Glutamatergic neuron (in vitro differentiated cells): Measurements from ENCODE around the gene CDK18. TPM values are rescaled to one million over a fixed set of nuclear protein-coding genes. Genes with fewer than 3 reads are reported as not detected.
"Not testable (repeated sequence)": the region's sequence is repeated elsewhere in the genome, so short reads cannot be mapped to it uniquely, and the experiment has no call there.

ENCODE experiments used
- DNase-seq: peaks from one replicate; pipeline ENCODE4 v3.0.0; 2022
- H3K27ac Mint-ChIP-seq: one replicate; pipeline ENCODE4 v1.8.0; 2020; ENCODE audit warnings: mild to moderate bottlenecking, mixed read lengths, inconsistent platforms; ENCODE audit not compliant: unreplicated experiment
- H3K27me3 Mint-ChIP-seq: one replicate; pipeline ENCODE4 v1.8.0; 2020; ENCODE audit warnings: mild to moderate bottlenecking, moderate library complexity, mixed read lengths, inconsistent platforms; ENCODE audit not compliant: unreplicated experiment
- H3K36me3 Mint-ChIP-seq: one replicate; pipeline ENCODE4 v1.8.0; 2020; ENCODE audit warnings: mild to moderate bottlenecking, mixed read lengths, inconsistent platforms; ENCODE audit not compliant: unreplicated experiment
- H3K4me1 Mint-ChIP-seq: one replicate; pipeline ENCODE4 v1.8.0; 2020; ENCODE audit warnings: mild to moderate bottlenecking, low read depth, mixed read lengths, inconsistent platforms; ENCODE audit not compliant: unreplicated experiment
- H3K4me3 Mint-ChIP-seq: one replicate; pipeline ENCODE4 v1.8.0; 2020; ENCODE audit warnings: mild to moderate bottlenecking, mixed read lengths, inconsistent platforms; ENCODE audit not compliant: unreplicated experiment
- H3K9me3 Mint-ChIP-seq: one replicate; pipeline ENCODE4 v1.8.0; 2020; ENCODE audit warnings: mild to moderate bottlenecking, moderate library complexity, mixed read lengths, inconsistent platforms; ENCODE audit not compliant: unreplicated experiment
- total RNA-seq: library from RNA; stranded (reverse); fragmentation: NEBNext Ultra II Directional; extraction: Animal tissue kit (Norgen Biotek cat#: 25700); gene quantifications from one replicate; pipeline ENCODE4 v1.2.1, GENCODE V29; 2021; ENCODE audit not compliant: unreplicated experiment
- TF ChIP-seq, protein P1 (sequence below): fragments of 200-600 bp; sonication (generic); IDR thresholded peaks from one replicate; pipeline ENCODE4 v1.5.0; 2021; ENCODE audit not compliant: partially characterized antibody, unreplicated experiment

Gene CDK18
- total RNA-seq, 1 donor from 2014 or later = 1.7 TPM

DNA sequence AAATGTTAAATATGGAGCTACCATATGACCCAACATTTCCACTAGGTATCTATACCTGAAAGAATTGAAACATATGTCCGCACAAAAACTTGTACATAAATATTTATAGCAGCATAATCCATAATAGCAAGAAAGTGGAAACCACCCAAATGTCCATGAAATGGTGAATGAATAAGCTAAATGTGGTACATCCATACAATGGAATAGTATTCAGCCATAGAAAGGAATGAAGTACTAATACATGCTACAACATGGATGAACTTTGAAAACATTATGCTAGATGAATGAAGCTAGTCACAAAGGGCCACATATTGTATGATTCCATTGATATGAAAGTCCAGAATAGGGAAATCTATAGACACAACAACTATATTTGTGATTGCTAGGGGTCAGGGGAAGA, 28.6 kb upstream of the CDK18 start:
- Mint-ChIP-seq H3K9me3 (peaks cover 2% of the 10 kb centered on the region), H3K36me3 (peaks cover 7% of the 10 kb centered on the region), H3K4me1 (peaks cover 19% of the 10 kb centered on the region), H3K27ac (no peak overlapping the region), H3K27me3 (peaks cover 7% of the 10 kb centered on the region), H3K4me3 (no peak overlapping the region)
- no peak for DNase-seq
- TF ChIP-seq, protein P1, sequence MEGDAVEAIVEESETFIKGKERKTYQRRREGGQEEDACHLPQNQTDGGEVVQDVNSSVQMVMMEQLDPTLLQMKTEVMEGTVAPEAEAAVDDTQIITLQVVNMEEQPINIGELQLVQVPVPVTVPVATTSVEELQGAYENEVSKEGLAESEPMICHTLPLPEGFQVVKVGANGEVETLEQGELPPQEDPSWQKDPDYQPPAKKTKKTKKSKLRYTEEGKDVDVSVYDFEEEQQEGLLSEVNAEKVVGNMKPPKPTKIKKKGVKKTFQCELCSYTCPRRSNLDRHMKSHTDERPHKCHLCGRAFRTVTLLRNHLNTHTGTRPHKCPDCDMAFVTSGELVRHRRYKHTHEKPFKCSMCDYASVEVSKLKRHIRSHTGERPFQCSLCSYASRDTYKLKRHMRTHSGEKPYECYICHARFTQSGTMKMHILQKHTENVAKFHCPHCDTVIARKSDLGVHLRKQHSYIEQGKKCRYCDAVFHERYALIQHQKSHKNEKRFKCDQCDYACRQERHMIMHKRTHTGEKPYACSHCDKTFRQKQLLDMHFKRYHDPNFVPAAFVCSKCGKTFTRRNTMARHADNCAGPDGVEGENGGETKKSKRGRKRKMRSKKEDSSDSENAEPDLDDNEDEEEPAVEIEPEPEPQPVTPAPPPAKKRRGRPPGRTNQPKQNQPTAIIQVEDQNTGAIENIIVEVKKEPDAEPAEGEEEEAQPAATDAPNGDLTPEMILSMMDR = no peak

- no peak overlapping the region for H3K4me3 Mint-ChIP-seq
- H3K9me3 Mint-ChIP-seq = peaks cover 2% of the 10 kb centered on the region
- peaks cover 19% of the 10 kb centered on the region for H3K4me1 Mint-ChIP-seq
- TF ChIP-seq, protein P1 = no peak
- no peak overlapping the region for H3K27ac Mint-ChIP-seq
- H3K27me3 Mint-ChIP-seq = peaks cover 7% of the 10 kb centered on the region
- peaks cover 7% of the 10 kb centered on the region for H3K36me3 Mint-ChIP-seq
- DNase-seq = no peak
These were observed 27.8 kb upstream of the CDK18 start for GRCh38 chr1:205476648-205477047.

- Mint-ChIP-seq H3K27me3 (peaks cover 3% of the 10 kb centered on the region), H3K36me3 (peaks cover 7% of the 10 kb centered on the region), H3K27ac (no peak overlapping the region), H3K4me1 (peaks cover 18% of the 10 kb centered on the region), H3K9me3 (peaks cover 2% of the 10 kb centered on the region), H3K4me3 (no peak overlapping the region)
- no peak for DNase-seq
- TF ChIP-seq, protein P1 = no peak
These were observed 27.2 kb upstream of the CDK18 start for GRCh38 chr1:205477121-205477758.

DNA sequence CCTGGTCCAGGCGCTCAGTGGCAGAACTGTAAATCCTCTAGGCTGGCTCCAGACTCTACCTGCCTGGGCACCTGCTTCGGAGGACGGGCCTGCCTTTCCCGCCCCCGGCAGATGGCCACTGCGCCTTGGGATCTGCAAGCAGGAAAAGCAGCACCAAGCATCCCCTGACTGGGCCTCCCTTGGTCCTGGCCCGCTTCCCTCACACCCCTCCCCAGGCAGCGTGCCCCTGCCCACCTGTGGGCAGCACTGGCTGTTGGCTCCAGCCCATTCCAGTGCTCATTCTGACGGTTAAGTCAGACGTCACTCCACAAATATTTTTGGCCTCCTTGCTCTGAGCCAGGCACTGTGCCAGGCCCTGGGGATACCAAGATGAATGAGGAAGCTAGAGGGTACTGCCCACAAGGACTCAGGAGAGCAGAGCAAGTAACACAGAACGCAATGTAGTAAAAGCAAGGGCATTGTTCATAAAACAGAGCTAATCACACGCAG, 26.7 kb upstream of the CDK18 start:
- Mint-ChIP-seq H3K27me3 (peaks cover 4% of the 10 kb centered on the region), H3K27ac (no peak overlapping the region), H3K4me1 (peaks cover 13% of the 10 kb centered on the region), H3K9me3 (peaks cover 2% of the 10 kb centered on the region), H3K4me3 (no peak overlapping the region), H3K36me3 (peaks cover 7% of the 10 kb centered on the region)
- TF ChIP-seq, protein P1 = peak; percentile 19
- DNase-seq = no peak

DNA sequence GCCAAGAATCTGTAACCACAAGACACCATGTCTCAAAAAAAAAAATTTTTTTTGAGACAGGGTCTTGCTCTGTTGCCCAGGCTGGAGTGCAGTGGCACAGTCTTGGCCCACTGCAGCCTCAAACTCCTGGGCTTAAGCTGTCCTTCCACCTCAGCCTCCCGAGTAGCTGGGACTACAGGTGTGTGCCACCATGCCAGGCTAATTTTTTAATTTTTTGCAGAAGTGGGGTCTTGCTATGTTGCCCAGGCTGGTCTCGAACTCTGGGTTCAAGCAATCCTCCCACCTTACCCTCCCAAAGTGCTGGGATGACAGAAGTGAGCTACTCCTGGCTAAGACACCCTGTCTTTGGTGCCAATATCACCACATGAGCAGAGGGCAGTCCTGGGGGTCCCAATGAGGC, 25.5 kb upstream of the CDK18 start:
- not testable (repeated sequence) for H3K27ac Mint-ChIP-seq, H3K4me1 Mint-ChIP-seq, DNase-seq, H3K9me3 Mint-ChIP-seq, H3K36me3 Mint-ChIP-seq, H3K27me3 Mint-ChIP-seq, H3K4me3 Mint-ChIP-seq
